ENCODE results near the gene ATP10B. TPM values are rescaled to one million over a fixed set of nuclear protein-coding genes. Genes with fewer than 3 reads are reported as not detected.

The ATP10B gene
- total and polyA plus RNA-seq, 4 donors: 0.32 to 0.88 TPM; not detected in 2

DNA sequence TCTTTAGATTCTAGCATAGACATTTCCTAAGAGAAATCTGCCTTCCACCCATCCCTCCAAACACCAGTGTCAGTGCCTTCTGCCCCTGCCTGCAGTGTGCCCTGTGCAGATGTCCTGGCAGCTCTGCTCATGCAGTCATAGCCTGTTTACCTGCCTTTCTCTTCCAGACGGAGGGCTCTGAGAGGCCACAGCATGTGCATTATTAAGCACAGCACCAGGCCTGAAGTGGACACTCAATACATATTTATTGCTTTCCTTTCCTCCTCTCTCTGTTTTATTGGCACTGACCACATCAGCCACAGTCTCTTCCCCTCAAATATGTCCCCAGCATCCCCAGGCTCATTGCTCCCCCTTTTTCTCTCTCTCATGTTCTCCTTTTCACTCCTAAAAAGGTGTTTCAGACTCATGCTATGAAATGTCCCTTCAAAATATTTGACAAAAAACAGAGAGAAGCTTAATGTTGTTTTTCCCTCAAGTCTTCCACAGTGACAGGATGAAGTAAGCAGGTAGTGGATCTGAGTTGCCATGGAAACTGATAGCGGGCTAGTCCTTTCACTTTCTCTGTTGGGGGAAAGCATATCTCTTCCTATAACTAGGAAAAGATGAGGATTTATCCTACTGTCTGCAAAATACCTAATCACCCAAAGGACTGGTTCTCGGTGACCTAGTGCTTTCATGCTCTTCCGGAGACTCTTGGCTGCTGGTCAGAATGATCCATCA is 100.9 kb downstream of the ATP10B start:
- Histone ChIP-seq H3K27ac (ENCODE audit: low read depth in 1 of 2, low read length in 2 of 2) (no peak overlapping the region), H3K36me3 (ENCODE audit: control insufficient read depth in 1 of 2, insufficient read depth in 2 of 2, low read length in 1 of 2) (no peaks in the 10 kb centered on the region), H3K27me3 (ENCODE audit: control insufficient read depth in 1 of 2, insufficient read depth in 2 of 2, low read length in 1 of 2) (peaks cover 0 to 2% of the 10 kb centered on the region in 2 donors), H3K4me3 (ENCODE audit: low read length in 2 of 2) (no peak overlapping the region), H3K4me1 (ENCODE audit: control insufficient read depth in 1 of 2, insufficient read depth in 2 of 2, low read length in 2 of 2) (no peaks in the 10 kb centered on the region), H3K9me3 (ENCODE audit: control insufficient read depth, low read length) (peaks cover 1% of the 10 kb centered on the region)
- ATAC-seq (ENCODE audit: low FRiP score): no peak
- intact Hi-C loops (cut with DNase I): no loop called here
- DNase-seq: no peak
- WGBS, 2 donors: 49 to 58% methylated on average over 4 of the region's 4 CpGs

- no peaks in the 10 kb centered on the region for H3K4me1 ChIP-seq (ENCODE audit: control insufficient read depth in 1 of 2, insufficient read depth in 2 of 2, low read length in 2 of 2)
Measured at GRCh38 chr5:160749682-160750081, 102.3 kb downstream of the ATP10B start.

GRCh38 chr5:160749026-160749425 is 103.0 kb downstream of the ATP10B start:
- WGBS, 2 donors: 93 to 95% methylated on average over 3 of the region's 3 CpGs
- Histone ChIP-seq H3K36me3 (ENCODE audit: control insufficient read depth in 1 of 2, insufficient read depth in 2 of 2, low read length in 1 of 2) (no peaks in the 10 kb centered on the region), H3K9me3 (ENCODE audit: control insufficient read depth, low read length) (peaks cover 1% of the 10 kb centered on the region), H3K4me1 (ENCODE audit: control insufficient read depth in 1 of 2, insufficient read depth in 2 of 2, low read length in 2 of 2) (no peaks in the 10 kb centered on the region), H3K27ac (ENCODE audit: low read depth in 1 of 2, low read length in 2 of 2) (no peak overlapping the region), H3K27me3 (ENCODE audit: control insufficient read depth in 1 of 2, insufficient read depth in 2 of 2, low read length in 1 of 2) (no peaks in the 10 kb centered on the region), H3K4me3 (ENCODE audit: low read length in 2 of 2) (no peak overlapping the region)
- intact Hi-C loops (cut with DNase I): no loop called here
- ATAC-seq (ENCODE audit: low FRiP score): no peak
- no peak for DNase-seq

More at GRCh38 chr5:160749682-160750081, 102.3 kb downstream of the ATP10B start:
- ATAC-seq (ENCODE audit: low FRiP score) (no peak), DNase-seq (no peak)
- no peaks in the 10 kb centered on the region for H3K36me3 ChIP-seq (ENCODE audit: control insufficient read depth in 1 of 2, insufficient read depth in 2 of 2, low read length in 1 of 2)
- WGBS, 2 donors: 88 to 95% methylated on average over 5 of the region's 5 CpGs
- H3K4me3 ChIP-seq (ENCODE audit: low read length in 2 of 2): no peak overlapping the region
- intact Hi-C loops (cut with DNase I): no loop called here
- no peak overlapping the region for H3K27ac ChIP-seq (ENCODE audit: low read depth in 1 of 2, low read length in 2 of 2)
- peaks cover 1% of the 10 kb centered on the region for H3K9me3 ChIP-seq (ENCODE audit: control insufficient read depth, low read length)
- H3K27me3 ChIP-seq (ENCODE audit: control insufficient read depth in 1 of 2, insufficient read depth in 2 of 2, low read length in 1 of 2): no peaks in the 10 kb centered on the region

- Histone ChIP-seq H3K36me3 (ENCODE audit: control insufficient read depth in 1 of 2, insufficient read depth in 2 of 2, low read length in 1 of 2) (no peaks in the 10 kb centered on the region), H3K27me3 (ENCODE audit: control insufficient read depth in 1 of 2, insufficient read depth in 2 of 2, low read length in 1 of 2) (no peaks in the 10 kb centered on the region), H3K9me3 (ENCODE audit: control insufficient read depth, low read length) (peaks cover 1% of the 10 kb centered on the region), H3K4me3 (ENCODE audit: low read length in 2 of 2) (no peak overlapping the region), H3K4me1 (ENCODE audit: control insufficient read depth in 1 of 2, insufficient read depth in 2 of 2, low read length in 2 of 2) (no peaks in the 10 kb centered on the region), H3K27ac (ENCODE audit: low read depth in 1 of 2, low read length in 2 of 2) (no peak overlapping the region)
- intact Hi-C loops (cut with DNase I): no loop called here
- WGBS, 2 donors: 27 to 35% methylated on average over 10 of the region's 10 CpGs
- DNase-seq: no peak
- ATAC-seq (ENCODE audit: low FRiP score): no peak
Measured at GRCh38 chr5:160747987-160748386, 104.0 kb downstream of the ATP10B start.

DNA sequence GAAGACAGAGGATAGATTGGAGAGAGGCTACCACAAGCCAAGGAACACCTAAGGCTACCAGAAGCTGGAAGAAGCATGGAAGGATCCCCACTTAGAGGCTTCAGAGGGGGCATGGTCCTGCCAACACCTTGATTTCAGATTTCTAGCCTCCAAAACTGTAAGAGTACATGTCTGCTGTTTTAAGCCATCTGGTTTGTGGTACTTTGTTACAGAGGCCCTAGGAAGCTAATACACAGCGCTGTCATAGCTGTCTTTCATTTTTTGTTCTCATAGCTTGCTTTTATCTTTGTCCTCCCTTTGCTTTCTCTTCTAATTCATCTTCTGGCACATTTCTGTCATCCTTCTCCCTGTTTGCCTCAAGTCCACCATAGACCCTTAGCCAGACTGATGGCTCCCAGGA is 104.5 kb downstream of the ATP10B start:
- ATAC-seq (ENCODE audit: low FRiP score): no peak
- intact Hi-C loops (cut with DNase I): no loop called here
- Histone ChIP-seq H3K27me3 (ENCODE audit: control insufficient read depth in 1 of 2, insufficient read depth in 2 of 2, low read length in 1 of 2) (no peaks in the 10 kb centered on the region), H3K36me3 (ENCODE audit: control insufficient read depth in 1 of 2, insufficient read depth in 2 of 2, low read length in 1 of 2) (no peaks in the 10 kb centered on the region), H3K4me3 (ENCODE audit: low read length in 2 of 2) (no peak overlapping the region), H3K27ac (ENCODE audit: low read depth in 1 of 2, low read length in 2 of 2) (no peak overlapping the region), H3K9me3 (ENCODE audit: control insufficient read depth, low read length) (peaks cover 1% of the 10 kb centered on the region), H3K4me1 (ENCODE audit: control insufficient read depth in 1 of 2, insufficient read depth in 2 of 2, low read length in 2 of 2) (no peaks in the 10 kb centered on the region)
- no peak for DNase-seq
- 85 to 94% methylated on average over 1 of the region's 1 CpG for WGBS, 2 donors

DNA sequence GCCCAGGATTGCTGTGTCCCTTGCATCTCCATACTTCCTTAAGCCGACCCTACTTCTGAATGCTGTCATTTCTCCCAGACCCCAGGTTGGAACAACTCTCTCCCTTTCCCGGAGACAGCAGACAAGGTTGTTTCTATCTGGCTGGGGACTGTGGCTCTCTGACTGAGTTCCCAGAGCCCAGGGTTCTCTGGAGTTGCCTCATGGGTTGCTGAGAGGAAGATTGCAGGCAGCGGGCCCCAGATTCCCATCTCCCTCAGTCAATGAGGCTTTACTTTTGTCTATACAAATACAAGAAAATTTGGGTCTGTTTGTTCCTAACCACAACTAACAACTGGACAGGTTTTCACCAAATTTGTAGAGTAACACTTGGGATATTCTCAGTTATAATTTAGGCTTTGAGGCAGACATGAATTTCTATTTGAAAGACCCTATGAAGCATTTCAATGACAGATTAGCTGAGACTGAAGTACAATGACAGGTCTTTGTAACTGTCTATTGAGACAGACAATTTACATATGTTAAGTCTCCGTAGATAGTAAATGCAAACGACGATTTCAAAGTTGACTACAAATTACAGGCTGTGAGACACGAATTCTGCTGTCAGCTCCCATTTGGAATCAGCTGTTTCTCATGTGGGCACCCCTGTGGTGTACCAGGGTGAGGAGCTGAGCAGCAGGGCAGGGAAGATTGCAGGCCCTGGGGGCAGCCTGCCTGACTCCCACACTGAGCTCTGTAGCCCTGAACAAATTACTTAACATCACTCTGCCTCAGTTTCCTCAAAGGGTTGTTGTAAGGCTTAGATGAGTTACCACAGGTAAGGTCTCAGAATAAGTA is 107.5 kb downstream of the ATP10B start:
- Histone ChIP-seq H3K9me3 (ENCODE audit: control insufficient read depth, low read length) (no peaks in the 10 kb centered on the region), H3K4me1 (ENCODE audit: control insufficient read depth in 1 of 2, insufficient read depth in 2 of 2, low read length in 2 of 2) (no peaks in the 10 kb centered on the region), H3K27ac (ENCODE audit: low read depth in 1 of 2, low read length in 2 of 2) (no peak overlapping the region), H3K4me3 (ENCODE audit: low read length in 2 of 2) (no peak overlapping the region), H3K27me3 (ENCODE audit: control insufficient read depth in 1 of 2, insufficient read depth in 2 of 2, low read length in 1 of 2) (no peaks in the 10 kb centered on the region), H3K36me3 (ENCODE audit: control insufficient read depth in 1 of 2, insufficient read depth in 2 of 2, low read length in 1 of 2) (no peaks in the 10 kb centered on the region)
- WGBS, 2 donors: 53 to 66% methylated on average over 7 of the region's 7 CpGs
- intact Hi-C loops (cut with DNase I): no loop called here
- ATAC-seq (ENCODE audit: low FRiP score): no peak
- DNase-seq: no peak

GRCh38 chr5:160743027-160743426 is 109.0 kb downstream of the ATP10B start:
- Histone ChIP-seq H3K36me3 (ENCODE audit: control insufficient read depth in 1 of 2, insufficient read depth in 2 of 2, low read length in 1 of 2) (no peaks in the 10 kb centered on the region), H3K9me3 (ENCODE audit: control insufficient read depth, low read length) (no peaks in the 10 kb centered on the region), H3K27ac (ENCODE audit: low read depth in 1 of 2, low read length in 2 of 2) (no peak overlapping the region), H3K4me3 (ENCODE audit: low read length in 2 of 2) (no peak overlapping the region), H3K27me3 (ENCODE audit: control insufficient read depth in 1 of 2, insufficient read depth in 2 of 2, low read length in 1 of 2) (no peaks in the 10 kb centered on the region), H3K4me1 (ENCODE audit: control insufficient read depth in 1 of 2, insufficient read depth in 2 of 2, low read length in 2 of 2) (no peaks in the 10 kb centered on the region)
- WGBS, 2 donors: 53 to 68% methylated on average over 3 of the region's 3 CpGs
- ATAC-seq (ENCODE audit: low FRiP score): no peak
- DNase-seq: no peak
- intact Hi-C loops (cut with DNase I): no loop called here

DNA sequence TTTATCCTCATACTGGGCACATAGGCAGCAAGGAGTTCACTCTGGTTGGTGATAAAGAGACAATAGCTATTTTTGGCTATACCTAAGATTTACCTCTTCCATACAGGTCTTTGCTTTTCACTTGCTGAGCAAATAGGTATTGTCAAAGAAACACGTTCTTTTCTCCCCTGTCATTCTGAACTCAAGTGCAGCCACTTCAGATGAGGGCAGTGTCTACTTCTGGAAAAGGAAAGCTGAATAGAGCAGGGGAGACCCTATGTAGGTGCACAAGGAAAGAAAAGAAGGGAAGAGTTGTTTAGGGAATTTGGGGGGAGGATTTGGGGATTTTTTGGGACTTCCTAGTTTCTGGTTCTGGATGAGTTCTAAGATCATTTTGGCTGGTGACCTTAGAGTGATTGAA is 109.6 kb downstream of the ATP10B start:
- WGBS, 2 donors: 68 to 75% methylated on average over 1 of the region's 1 CpG
- ATAC-seq (ENCODE audit: low FRiP score) (no peak), DNase-seq (no peak)
- Histone ChIP-seq H3K36me3 (ENCODE audit: control insufficient read depth in 1 of 2, insufficient read depth in 2 of 2, low read length in 1 of 2) (no peaks in the 10 kb centered on the region), H3K4me3 (ENCODE audit: low read length in 2 of 2) (no peak overlapping the region), H3K27ac (ENCODE audit: low read depth in 1 of 2, low read length in 2 of 2) (no peak overlapping the region), H3K4me1 (ENCODE audit: control insufficient read depth in 1 of 2, insufficient read depth in 2 of 2, low read length in 2 of 2) (no peaks in the 10 kb centered on the region), H3K9me3 (ENCODE audit: control insufficient read depth, low read length) (no peaks in the 10 kb centered on the region), H3K27me3 (ENCODE audit: control insufficient read depth in 1 of 2, insufficient read depth in 2 of 2, low read length in 1 of 2) (no peaks in the 10 kb centered on the region)
- intact Hi-C loops (cut with DNase I): no loop called here

All from aorta (tissue), 5 donors.